Cerebellar cortex (tissue), 1 donor: Measurements from ENCODE around the gene SGK2.

Experiments
- DNase-seq: peaks from one replicate; pipeline ENCODE4 v3.0.0-alpha.2; 2015; ENCODE audit warnings: low spot score

Gene SGK2

GRCh38 chr20:43558412-43559146 lies at the start of gene SGK2:
TSS of gene SGK2 (plus strand) at chr20:43559027. CDS start at chr20:43566496, 7,469 bp downstream.
- DNase-seq: no peak

GRCh38 chr20:43511879-43512278 lies 46.9 kb upstream of the SGK2 start:
- DNase-seq: no peak

GRCh38 chr20:43513372-43513930 lies 45.4 kb upstream of the SGK2 start:
- DNase-seq: no peak

- DNase-seq: peak; percentile 98
Measured at GRCh38 chr20:43513931-43514647, 44.7 kb upstream of the SGK2 start.

- peak; percentile 18 for DNase-seq
Measured at GRCh38 chr20:43514648-43514999, 44.2 kb upstream of the SGK2 start.

- no peak for DNase-seq
Measured at GRCh38 chr20:43515628-43516027, 43.2 kb upstream of the SGK2 start.

GRCh38 chr20:43516251-43516824 lies 42.5 kb upstream of the SGK2 start:
- no peak for DNase-seq

- DNase-seq: no peak
Measured at GRCh38 chr20:43520074-43520630, 38.7 kb upstream of the SGK2 start.

GRCh38 chr20:43525021-43525420 lies 33.8 kb upstream of the SGK2 start:
- no peak for DNase-seq

- peak; percentile 19 for DNase-seq
Measured at GRCh38 chr20:43528258-43528875, 30.5 kb upstream of the SGK2 start.

GRCh38 chr20:43529051-43529450 lies 29.8 kb upstream of the SGK2 start:
- DNase-seq: no peak

GRCh38 chr20:43529457-43530153 lies 29.2 kb upstream of the SGK2 start:
- DNase-seq: no peak

- DNase-seq: no peak
Measured at GRCh38 chr20:43530321-43531090, 28.3 kb upstream of the SGK2 start.

- DNase-seq: no peak
Measured at GRCh38 chr20:43531091-43531443, 27.8 kb upstream of the SGK2 start.

GRCh38 chr20:43532416-43533055 lies 26.3 kb upstream of the SGK2 start:
- DNase-seq: no peak

- no peak for DNase-seq
Measured at GRCh38 chr20:43533060-43533459, 25.8 kb upstream of the SGK2 start.

GRCh38 chr20:43534016-43534415 lies 24.8 kb upstream of the SGK2 start:
- no peak for DNase-seq

GRCh38 chr20:43534791-43535350 lies 24.0 kb upstream of the SGK2 start:
- no peak for DNase-seq

- no peak for DNase-seq
Measured at GRCh38 chr20:43535370-43536004, 23.3 kb upstream of the SGK2 start.
